GF-D8 (cell line): ENCODE data around the gene MOV10L1.
"Not testable (repeated sequence)": the region's sequence is repeated elsewhere in the genome, so short reads cannot be mapped to it uniquely, and the experiment has no call there.

Source experiments
- DNase-seq: peaks from one replicate; lab custom pipeline; 2025; lab: John Stamatoyannopoulos, UW

The MOV10L1 gene

DNA sequence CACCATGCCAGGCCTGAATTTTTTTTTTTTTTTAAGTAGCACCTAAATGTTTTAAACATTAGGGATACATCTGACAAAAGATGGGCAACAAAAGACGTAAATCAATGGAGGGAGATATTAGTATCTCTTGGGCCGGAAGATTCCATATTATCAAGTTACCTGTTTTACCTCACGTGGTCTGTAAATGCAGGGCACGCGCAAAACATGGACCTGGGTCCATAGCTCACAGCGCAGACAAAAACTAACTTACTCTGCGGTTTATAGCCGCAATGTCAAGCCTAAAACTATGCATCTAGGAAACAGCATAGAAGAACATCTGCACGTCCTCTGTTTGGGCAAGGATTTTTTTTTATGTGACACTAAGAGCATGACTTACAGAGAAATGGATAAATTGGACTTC, 49.2 kb downstream of the MOV10L1 start:
- DNase-seq: no peak

DNA sequence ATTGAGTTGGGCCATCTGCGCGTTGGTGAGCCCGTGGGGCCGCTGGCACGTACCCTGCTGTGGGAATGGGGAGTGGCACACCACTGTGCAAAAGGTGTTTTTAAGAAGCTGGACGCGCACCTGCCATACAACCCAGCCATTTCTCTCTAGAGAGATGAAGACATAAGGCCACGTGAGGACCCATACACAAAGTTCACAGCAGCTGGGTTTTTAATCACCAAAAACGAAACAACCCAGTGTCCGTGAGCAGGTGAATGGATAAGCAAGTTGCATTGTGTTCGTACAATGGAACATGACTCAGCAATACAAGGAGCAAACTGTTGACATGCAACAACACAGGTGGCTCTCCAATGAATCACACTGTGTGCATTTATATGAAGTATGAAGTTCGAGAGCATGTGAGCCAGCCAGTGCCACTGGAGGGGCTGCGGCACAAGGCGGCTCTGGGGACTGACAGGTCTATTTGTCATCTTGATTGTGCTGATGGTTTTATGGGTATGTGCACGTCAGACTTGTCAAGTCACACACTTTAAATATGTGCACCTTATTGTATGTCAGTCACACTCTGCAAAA, 50.1 kb downstream of the MOV10L1 start:
- DNase-seq: no peak

DNA sequence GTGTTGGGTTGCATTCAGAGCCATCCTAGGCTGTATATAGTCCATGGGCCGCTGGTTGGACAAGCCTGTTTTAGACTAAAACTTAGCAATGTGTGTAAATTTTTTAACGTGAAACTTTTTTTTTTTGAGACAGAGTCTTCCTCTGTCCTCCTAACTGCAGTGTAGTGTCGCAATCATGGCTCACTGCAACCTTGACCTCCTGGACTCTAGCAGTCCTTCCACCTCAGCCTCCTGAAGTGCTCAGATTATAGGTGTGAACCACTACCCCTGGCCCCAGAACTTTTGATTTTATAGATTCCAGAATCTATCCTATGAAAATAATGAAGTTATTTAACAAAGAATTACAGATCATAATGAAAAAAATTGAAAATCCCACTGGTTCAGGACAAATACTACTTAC, 50.8 kb downstream of the MOV10L1 start:
- DNase-seq: no peak

DNA sequence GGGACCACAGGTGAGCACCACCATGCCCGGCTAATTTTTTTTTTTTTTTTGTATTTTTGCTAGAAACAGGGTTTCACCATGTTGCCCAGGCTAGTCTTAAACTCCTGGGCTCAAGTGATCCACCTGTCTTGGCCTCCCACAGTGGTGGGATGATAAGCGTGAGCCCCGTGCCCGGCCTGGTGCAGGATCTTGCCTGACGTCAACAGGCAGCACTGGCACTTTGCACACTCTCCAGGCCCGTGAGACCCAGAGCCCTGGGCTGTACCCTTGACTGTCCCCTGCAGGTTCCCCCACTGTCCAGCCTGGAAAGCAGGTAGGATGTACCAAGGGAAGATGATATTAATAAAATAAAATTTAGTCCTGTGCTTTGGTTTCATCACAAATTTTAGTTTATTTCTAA, 51.7 kb downstream of the MOV10L1 start:
- no peak for DNase-seq

DNA sequence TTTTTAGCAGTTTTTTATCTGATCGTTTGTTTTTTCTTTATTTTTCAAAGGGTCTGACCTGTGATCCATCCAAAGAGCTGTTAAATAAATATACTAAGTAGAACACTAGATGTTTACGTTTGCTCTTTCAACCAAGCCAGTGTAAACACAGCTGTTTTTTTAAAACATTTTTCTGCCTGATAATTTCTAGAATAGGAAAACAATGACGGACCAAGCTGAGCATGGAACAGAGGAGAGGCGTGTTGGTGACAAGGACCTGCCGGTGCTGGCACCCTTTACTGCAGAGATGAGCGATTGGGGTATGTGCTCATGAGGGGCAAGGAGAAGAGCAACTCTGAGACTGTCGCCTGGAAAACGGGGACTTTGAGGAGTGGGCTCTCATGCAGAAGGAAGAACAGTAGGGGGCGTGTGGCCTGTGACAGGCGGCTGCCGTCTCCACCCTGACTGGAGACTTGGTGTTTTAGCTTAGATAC, 52.1 kb downstream of the MOV10L1 start:
- DNase-seq: no peak

DNA sequence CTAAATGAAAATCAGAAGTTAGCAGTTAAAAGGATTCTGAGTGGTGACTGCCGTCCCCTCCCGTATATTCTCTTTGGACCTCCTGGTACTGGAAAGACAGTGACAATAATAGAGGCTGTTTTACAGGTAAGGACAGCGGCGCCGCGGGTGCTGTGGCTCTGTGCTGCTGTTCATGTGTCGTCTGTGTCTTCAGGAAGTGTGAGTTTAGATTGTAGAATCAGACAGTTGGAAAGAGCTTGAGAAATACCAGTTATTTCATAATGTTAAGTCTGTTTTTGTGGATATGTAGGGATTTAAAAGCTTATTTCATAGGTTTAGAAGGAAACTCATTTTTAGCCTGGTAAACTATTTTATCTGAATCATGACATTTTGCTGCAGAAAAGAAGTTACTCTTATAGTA, 53.3 kb downstream of the MOV10L1 start:
- DNase-seq: no peak

DNA sequence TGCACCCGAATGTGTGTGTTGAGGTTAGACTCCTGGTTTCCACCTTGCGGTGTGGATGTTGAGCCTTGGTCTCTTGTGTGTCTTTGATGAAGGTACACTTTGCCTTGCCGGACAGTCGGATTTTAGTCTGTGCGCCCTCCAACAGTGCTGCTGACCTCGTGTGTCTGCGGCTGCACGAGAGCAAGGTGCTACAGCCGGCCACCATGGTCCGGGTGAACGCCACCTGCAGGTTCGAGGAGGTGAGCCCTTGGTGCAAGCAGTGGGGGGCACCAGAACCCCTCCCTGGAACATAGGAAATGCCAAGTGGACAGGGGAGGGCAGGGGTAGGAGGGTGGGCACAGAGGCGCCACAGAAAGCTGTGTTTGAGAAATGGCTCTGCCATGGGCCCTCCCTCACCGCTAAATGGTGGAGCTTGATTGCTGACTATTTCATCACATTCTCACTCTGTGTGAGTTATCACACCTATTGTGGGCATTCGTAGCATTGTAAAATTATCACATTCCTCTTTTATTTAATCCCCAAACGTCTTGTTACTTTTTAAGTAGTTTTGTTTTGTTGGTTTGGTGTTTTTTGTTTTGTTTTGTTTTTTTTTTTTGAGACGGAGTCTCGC, 54.3 kb downstream of the MOV10L1 start:
- DNase-seq: no peak

DNA sequence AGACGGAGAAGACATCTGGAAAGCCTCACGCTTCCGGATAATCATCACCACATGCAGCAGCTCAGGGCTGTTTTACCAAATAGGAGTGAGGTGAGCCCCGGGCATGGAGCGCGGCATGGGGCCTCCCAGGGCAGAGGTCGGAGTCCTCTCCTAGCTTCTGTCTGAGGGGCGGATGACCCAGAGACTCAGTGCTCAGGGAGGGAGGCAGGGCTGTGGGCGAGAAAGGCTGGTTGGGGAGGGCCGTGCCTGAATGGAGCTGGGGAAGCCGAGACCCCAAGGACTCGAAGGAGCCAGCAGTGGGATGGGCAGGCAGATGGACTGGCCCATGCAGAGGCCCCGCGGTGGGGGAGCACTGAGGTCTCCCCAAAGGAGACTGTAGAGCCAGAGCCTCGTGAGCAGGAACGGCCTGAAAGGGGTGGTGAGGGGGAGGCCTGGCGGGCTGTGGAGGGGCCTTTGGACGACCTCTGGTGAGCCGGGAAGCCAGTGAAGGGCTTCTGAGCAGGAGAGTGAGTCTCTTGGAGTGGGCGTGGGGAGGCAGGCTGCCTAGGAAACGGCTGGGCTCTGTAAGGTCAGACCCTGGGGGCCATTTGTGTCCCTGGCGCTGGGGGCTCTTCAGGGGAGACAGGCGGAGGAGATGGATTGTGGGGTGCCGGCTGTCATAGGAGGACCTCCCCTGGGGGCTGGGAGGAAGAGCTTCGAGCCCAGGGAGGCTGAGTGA, 56.1 kb downstream of the MOV10L1 start:
- no peak for DNase-seq

DNA sequence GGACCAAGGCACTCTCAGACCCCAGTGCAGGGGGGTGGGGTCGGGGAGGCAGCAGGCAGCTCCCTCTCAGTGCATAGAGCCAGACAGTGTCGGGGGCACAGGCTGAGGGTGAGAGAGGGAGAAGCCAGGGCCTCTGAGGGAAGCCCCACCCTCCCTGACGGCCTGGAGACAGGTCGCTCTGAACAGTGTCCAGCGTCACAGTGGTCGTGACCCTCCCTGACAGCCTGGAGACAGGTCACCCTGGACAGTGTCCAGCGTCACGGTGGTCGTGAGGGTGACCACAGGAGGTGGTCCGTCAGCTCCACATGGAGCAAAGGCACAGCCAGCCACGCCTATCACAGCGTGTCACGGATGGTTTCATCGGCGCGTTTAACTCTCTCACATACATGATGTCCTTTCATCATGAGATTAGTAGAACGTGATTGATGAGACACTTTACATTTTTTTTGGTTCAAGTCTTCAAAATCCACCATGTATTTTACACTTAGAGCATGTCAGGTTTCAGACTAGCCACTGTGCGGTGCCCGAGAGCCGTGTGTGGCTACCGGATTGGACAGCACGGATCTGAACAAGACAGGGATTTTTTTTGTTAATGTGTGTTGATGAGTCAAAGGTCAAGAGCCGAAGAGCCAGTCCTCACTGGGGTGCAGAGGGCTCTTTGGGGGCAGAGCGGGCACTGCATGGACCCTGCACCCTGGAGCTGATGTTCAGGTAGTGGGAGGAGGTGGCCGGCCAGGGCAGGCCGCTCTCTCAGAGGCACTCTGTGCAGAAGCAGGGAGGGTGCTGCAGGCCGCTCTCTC, 56.8 kb downstream of the MOV10L1 start:
- DNase-seq: no peak

DNA sequence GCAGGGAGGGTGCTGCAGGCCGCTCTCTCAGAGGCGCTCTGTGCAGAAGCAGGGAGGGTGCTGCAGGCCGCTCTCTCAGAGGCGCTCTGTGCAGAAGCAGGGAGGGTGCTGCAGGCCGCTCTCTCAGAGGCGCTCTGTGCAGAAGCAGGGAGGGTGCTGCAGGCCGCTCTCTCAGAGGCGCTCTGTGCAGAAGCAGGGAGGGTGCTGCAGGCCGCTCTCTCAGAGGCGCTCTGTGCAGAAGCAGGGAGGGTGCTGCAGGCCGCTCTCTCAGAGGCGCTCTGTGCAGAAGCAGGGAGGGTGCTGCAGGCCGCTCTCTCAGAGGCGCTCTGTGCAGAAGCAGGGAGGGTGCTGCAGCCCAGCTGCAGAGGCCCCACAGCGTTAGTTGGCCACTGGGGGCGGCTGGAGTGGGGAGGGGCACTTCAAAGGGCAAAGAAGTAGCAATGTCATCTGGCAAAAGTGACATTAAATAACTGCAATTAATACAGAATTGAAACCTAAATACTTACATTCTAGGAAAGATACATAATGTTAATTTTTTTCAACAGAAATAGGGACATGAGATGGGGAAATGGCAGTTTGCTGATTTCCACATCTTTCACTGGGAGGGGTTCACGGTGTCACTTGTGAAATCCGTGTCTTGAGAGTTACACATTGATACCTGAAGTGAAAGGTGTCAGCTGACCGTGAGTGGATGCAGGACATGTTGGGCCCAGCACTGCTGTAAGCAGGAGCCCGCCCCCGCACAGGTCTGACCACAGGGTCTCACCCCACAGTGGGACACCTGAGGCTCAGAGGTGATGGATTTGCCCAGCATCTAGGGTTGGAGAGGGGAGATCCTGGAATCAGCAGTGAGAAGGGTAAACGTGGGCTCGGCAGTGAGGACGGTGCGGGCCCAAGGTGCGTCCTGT, 57.7 kb downstream of the MOV10L1 start:
- DNase-seq: not testable (repeated sequence)

DNA sequence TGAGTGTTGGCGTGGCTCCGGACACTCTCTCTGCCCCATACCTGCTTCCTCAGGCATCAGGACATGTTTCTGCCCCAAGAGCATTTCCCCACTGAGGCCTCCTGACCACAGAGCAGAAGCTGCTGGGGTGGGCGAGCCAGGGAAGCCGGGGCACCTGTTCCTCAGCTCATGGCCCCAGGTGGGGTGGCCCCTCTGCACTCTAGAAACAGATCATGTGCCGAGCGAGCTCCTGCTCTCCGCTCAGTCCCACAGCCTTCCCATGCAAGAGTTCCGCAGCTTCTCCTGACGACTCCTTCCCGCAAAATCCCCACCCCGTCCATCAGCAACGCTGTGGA, 58.3 kb downstream of the MOV10L1 start:
- DNase-seq: no peak

DNA sequence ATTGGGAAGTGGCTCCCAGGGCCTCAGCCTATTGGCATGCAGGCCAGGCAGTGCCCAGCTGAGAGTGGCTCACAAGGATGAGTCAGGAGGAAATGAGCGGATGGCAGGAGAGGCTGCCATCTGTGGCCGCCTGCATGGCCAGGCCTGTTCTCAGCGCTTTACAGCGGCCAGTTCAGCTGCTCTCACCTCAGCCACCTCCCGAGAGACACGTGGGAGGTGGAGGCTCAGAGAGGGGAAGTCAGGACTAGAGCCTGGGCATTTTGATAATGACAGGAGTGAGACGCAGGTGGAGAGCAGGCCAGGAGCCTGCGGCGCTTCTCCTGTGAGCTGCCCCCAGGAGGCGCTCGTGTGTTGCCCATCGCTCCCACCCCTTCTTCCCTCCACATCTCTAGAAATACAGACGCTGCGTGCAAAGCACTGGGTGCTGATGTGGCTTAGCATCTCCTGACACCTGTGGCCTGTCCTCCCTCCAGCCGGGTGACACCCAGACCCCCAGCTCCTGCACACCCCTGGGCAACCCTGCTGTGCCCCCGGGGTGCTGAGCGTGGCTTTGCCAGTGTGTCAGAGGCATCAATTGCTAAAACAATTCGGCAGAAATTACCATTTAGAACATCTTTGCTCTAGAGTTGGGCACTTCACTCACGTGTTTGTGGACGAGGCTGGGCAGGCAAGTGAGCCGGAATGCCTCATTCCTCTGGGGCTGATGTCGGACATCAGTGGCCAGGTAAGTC, 59.4 kb downstream of the MOV10L1 start:
- peak; percentile 73 for DNase-seq

DNA sequence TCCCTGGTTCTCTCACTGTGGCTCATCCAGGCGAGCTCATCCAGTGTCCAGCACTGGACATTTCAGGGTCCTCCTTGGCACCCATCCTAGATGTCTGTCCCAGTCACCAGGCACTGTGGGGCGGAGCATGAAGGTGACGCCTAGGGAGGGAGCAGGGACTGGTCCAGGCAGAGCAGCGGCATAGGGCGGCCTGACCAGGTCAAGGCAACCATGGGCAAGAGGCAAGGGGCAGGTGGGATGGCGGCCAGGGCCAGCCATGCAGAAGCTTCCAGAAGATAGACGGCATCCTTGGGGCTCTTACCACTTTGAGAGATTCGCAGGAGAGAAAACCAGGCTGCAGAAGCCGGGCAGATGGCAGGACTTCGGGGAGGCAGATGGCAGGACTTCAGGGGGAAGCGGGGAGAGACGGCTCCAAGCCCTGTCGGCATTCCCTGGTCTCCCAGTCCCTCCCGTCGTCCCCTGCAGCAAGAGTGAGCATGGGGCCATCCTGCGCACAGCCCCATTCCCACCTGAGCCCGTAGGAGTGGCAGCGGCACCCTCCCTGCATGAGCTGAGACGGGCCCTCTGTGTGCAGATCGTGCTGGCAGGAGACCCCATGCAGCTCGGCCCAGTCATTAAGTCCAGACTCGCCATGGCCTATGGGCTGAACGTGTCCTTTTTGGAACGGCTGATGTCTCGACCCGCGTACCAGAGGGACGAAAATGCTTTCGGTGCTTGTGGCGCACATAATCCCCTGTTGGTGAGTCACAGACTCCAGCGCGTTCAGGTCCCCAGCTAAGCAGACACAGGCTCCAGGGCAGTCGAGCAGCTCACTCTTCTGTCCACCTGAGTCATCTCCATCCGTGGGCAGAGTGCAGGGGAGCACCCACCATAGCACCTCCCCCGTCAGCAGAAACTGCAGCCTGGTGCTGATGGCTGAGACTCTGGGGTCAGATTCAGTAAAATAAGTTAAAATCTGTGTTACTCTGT, 60.6 kb downstream of the MOV10L1 start:
- DNase-seq: no peak

DNA sequence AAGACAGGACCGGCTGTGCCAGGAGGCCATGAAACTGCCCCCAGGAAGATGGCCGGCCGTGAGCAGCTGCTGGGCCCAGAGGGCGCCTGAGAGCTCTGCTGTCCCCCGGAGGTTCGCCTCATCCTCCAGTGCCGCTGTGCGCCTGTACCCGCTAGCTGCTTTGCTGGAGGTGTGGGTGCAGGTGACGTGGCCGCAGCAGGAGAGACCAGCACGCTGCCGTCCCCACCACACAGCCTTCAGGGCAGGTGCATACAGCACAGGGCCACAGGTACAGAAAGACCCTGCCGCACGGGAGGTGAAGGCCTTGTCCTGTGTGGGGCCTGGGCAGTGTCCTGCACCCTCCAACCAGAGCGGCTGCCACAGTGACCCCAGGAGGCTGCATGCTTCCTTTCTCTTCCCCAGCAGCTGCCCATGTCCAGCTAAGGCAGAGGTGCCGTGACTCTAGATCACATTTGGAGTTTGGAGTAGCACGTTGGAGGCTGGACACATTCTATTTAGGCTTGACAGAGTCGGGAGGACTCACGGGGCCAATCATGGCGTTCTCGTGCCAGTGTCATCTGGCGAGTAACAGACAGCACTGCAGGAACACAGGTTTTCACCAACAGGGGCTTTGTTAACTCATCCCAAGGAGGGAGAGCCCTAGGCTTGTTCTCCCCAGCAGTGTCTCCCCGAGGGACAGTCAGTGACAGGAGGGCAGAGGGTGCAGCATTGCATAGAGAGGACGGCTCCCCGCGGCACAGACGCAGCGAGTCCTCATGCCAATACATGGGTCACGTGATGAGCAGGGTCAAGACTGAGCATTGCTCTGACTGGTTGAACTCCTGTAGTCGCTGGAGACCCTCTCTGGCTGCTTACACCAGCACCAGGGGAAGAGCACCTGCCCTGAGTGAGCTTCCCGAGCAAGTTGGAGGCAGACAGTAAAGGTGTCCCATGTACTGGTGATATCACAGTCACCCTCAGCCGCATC, 62.0 kb downstream of the MOV10L1 start:
- no peak for DNase-seq

DNA sequence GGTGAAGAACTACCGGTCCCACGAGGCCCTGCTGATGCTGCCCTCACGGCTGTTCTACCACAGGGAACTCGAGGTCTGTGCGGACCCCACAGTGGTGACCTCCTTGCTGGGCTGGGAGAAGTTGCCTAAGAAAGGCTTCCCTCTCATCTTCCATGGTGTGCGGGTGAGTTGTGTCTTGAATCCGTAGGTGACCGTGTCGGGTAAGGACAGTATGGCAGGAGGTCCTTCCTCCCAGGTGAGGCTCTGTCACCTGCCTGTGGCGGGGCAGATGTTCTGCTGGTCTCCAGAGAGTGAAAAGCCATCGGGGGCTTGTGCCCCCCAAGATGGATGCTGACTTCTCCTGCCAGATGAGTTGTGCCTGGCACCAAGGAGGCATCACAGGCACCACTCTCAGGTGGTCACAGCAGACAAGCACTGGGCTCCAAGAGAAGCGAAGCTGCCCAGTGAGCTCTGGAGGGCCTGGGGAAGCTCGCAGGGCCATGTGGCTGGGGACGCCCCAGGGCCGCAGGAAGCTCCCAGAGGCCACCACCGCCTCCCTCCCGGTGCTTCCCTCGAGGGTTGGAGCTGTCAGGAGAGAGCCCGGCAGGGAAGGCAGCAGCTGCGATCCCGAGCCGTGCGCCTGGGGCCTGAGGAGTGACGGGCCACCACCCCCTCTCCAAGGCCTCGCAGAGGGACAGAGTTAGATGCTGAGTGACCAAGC, 63.4 kb downstream of the MOV10L1 start:
- no peak for DNase-seq

DNA sequence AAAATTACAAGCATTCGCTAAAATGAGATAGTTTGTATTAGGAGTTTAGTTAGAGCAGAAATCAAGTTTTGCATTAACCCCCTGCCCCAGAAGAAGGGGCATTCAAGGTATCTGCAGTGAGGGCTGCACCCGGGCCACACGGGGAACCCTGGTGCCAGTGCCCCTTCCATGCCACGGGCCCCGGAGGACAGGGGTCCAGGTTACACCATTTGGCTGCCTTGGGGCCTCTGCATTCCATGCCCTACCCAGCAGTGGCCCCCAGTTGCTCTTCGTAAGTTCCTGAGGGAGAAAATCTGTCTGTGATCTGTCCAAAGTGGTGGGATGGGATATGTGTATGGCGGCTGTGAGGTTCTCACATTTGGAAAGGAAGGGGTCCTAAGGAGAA, 63.9 kb downstream of the MOV10L1 start:
- DNase-seq: no peak

DNA sequence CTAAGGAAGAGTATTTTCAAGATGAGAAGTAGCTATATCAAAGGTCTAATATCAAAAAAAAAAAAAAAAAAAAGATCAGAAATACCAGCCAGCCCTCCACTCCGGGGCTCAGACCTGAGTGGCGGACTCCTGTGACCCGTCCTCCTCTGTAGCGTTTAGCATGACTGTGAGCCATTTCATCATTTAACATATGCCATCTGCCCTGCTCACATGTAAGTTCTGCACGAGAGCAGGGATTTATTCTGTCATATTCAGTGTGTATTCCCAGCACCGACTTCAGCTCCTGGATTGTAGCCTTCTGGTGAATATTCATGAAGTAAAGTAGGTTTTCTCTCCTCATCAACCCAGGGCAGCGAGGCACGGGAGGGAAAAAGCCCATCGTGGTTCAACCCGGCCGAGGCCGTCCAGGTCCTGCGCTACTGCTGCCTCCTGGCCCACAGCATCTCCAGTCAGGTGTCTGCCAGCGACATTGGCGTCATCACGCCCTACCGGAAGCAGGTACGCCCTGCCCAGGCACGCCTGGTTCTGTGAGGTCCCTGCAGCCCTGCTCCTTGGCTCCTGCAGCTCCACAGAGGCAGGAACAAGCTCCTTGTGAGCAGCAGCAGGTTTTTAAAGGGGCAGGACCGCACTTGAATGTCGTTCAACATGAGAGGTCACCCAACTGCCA, 68.0 kb downstream of the MOV10L1 start:
- no peak for DNase-seq

DNA sequence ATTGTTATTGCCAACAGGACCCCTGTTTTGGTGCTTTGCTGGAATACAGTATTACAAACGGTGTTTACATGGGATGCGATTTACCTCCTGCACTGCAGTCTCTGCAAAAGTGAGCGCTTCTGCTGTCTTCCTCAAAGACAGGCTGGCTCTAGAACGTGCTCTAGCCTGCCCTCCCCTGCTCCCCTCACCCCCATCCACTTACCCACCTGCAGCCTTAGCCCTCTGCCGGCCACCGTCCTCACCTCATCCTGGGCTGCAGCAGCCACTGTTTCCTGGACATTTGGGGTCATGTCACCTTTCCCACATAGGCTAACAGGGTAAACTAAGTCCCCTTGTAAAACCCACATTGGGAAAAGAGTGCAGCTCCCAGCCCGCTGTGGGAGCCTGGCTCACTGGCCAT, 71.1 kb downstream of the MOV10L1 start:
- DNase-seq: no peak
